Endothelial cell (in vitro differentiated cells): Measurements from ENCODE around the gene FARSA. TPM values are rescaled to one million over a fixed set of nuclear protein-coding genes. Genes with fewer than 3 reads are reported as not detected.
"Not testable (repeated sequence)": the region's sequence is repeated elsewhere in the genome, so short reads cannot be mapped to it uniquely, and the experiment has no call there.

Source experiments
- DNase-seq: peaks from one replicate; pipeline ENCODE4 v3.0.0; 2021; ENCODE audit warnings: low spot score
- H3K27ac Mint-ChIP-seq: one replicate; pipeline ENCODE4 v1.8.0; 2021; ENCODE audit warnings: mixed read lengths, inconsistent platforms; ENCODE audit not compliant: unreplicated experiment
- H3K27me3 Mint-ChIP-seq: one replicate; pipeline ENCODE4 v1.8.0; 2021; ENCODE audit warnings: mild to moderate bottlenecking, moderate library complexity, mixed read lengths, inconsistent platforms; ENCODE audit not compliant: unreplicated experiment
- H3K36me3 Mint-ChIP-seq: one replicate; pipeline ENCODE4 v1.8.0; 2021; ENCODE audit warnings: mild to moderate bottlenecking, low read depth, mixed read lengths, inconsistent platforms; ENCODE audit not compliant: unreplicated experiment
- H3K4me1 Mint-ChIP-seq: one replicate; pipeline ENCODE4 v1.8.0; 2021; ENCODE audit warnings: mild to moderate bottlenecking, mixed read lengths, inconsistent platforms; ENCODE audit not compliant: unreplicated experiment
- H3K4me3 Mint-ChIP-seq: one replicate; pipeline ENCODE4 v1.8.0; 2021; ENCODE audit warnings: mild to moderate bottlenecking, mixed read lengths, inconsistent platforms; ENCODE audit not compliant: unreplicated experiment
- H3K9me3 Mint-ChIP-seq: one replicate; pipeline ENCODE4 v1.8.0; 2021; ENCODE audit warnings: mixed read lengths, inconsistent platforms; ENCODE audit not compliant: unreplicated experiment
- CTCF ChIP-seq: fragments of 200-600 bp; sonication (generic); IDR thresholded peaks from one replicate; pipeline ENCODE4 v1.5.0; 2021; ENCODE audit warnings: antibody characterized with exemption; ENCODE audit not compliant: unreplicated experiment
- total RNA-seq: library from RNA; stranded (reverse); fragmentation: NEBNext Ultra II Directional; extraction: Animal tissue kit (Norgen Biotek cat#: 25700); gene quantifications from one replicate; pipeline ENCODE4 v1.2.1, GENCODE V29; 2021; ENCODE audit not compliant: unreplicated experiment

Gene FARSA
- total RNA-seq, 1 donor from 2014 or later = 45.8 TPM

GRCh38 chr19:12921047-12921446 is 12.5 kb downstream of the FARSA start:
- no peaks in the 10 kb centered on the region for H3K9me3 Mint-ChIP-seq
- no peaks in the 10 kb centered on the region for H3K4me1 Mint-ChIP-seq
- no peak for TF ChIP-seq CTCF
- H3K4me3 Mint-ChIP-seq = no peak overlapping the region
- peaks cover 9% of the 10 kb centered on the region for H3K27me3 Mint-ChIP-seq
- peaks cover 22% of the 10 kb centered on the region for H3K36me3 Mint-ChIP-seq
- no peak for DNase-seq
- H3K27ac Mint-ChIP-seq = no peak overlapping the region

GRCh38 chr19:12918253-12918652 is 15.3 kb downstream of the FARSA start:
- Mint-ChIP-seq H3K4me3 (peak overlapping the region; percentile 37), H3K4me1 (peaks cover 10% of the 10 kb centered on the region), H3K9me3 (no peaks in the 10 kb centered on the region), H3K27me3 (peaks cover 10% of the 10 kb centered on the region), H3K27ac (no peak overlapping the region), H3K36me3 (peaks cover 6% of the 10 kb centered on the region)
- no peak for DNase-seq
- TF ChIP-seq CTCF = no peak

- not testable (repeated sequence) for DNase-seq, H3K4me3 Mint-ChIP-seq, H3K27me3 Mint-ChIP-seq, H3K36me3 Mint-ChIP-seq, H3K9me3 Mint-ChIP-seq, H3K27ac Mint-ChIP-seq
- peaks cover 16% of the 10 kb centered on the region for H3K4me1 Mint-ChIP-seq
Observed at GRCh38 chr19:12915860-12916259, 17.7 kb downstream of the FARSA start.

- no peaks in the 10 kb centered on the region for H3K9me3 Mint-ChIP-seq
- H3K4me3 Mint-ChIP-seq = no peak overlapping the region
- peaks cover 16% of the 10 kb centered on the region for H3K4me1 Mint-ChIP-seq
- H3K36me3 Mint-ChIP-seq = no peaks in the 10 kb centered on the region
- no peak for TF ChIP-seq CTCF
- H3K27ac Mint-ChIP-seq = no peak overlapping the region
- DNase-seq = no peak
- peaks cover 5% of the 10 kb centered on the region for H3K27me3 Mint-ChIP-seq
Observed at GRCh38 chr19:12913851-12914690, 19.4 kb downstream of the FARSA start.

GRCh38 chr19:12913011-12913561 is 20.4 kb downstream of the FARSA start:
- no peaks in the 10 kb centered on the region for H3K9me3 Mint-ChIP-seq
- H3K27me3 Mint-ChIP-seq = peaks cover 4% of the 10 kb centered on the region
- H3K27ac Mint-ChIP-seq = no peak overlapping the region
- no peak for DNase-seq
- no peak for TF ChIP-seq CTCF
- peak overlapping the region; percentile 39 for H3K4me3 Mint-ChIP-seq
- peaks cover 16% of the 10 kb centered on the region for H3K4me1 Mint-ChIP-seq
- H3K36me3 Mint-ChIP-seq = no peaks in the 10 kb centered on the region
